SW480 (cell line): ENCODE measurements around the gene DROSHA.

Experiments used
- DNase-seq: peaks from one replicate; pipeline ENCODE4 v3.0.0-alpha.2; 2016; ENCODE audit warnings: low spot score

Gene DROSHA

DNA sequence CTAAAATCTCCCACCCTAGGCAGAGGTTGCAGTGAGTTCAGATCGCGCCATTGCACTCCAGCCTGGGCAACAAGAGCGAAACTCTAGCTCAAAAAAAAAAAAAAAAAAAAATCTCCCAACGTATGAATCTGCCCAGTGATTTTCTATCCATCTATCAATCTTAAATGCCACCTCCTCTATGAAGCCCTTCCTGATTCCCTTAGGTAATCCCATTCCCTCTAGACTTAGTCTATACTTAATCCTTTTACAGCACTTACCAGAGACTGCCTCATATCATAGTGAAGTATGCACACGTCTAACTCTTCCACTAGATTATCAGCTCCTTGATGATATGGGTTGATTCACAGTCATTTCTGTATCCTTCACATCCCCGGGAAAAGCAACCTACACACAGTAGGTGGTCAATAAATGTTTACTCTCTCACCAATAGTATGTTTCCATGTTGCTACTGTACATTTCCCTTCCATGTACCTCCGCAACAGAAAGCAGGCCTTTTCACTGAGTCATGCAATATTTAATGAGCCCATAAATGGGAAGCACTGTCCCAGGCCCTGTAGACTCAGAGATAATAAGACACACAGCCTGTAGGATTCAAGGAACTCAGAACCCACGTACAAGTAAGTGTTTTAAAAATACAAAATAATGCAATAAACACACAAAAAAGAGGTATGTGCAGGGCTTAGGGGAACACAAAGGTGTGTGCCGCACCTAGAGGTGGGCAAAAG is 1.2 kb downstream of the DROSHA start:
- no peak for DNase-seq

DNA sequence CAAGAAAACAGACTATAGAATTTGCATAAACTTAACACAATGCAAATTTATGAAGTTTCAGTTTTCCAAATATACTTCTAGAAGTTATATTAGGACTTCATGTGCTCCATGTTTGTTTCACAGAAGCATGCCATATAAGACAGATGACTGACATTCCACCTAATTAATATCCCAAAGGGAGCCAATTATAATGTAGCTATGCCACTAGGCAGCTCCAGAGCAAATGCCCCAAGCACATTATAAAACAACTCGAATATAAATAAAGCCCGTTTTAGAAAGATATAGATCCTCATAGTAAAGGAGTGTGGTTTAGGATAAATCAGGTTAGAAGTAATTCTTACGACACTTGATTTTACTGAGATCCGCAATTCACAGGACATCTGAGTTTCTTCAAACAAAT is 8.9 kb downstream of the DROSHA start:
- no peak for DNase-seq

DNA sequence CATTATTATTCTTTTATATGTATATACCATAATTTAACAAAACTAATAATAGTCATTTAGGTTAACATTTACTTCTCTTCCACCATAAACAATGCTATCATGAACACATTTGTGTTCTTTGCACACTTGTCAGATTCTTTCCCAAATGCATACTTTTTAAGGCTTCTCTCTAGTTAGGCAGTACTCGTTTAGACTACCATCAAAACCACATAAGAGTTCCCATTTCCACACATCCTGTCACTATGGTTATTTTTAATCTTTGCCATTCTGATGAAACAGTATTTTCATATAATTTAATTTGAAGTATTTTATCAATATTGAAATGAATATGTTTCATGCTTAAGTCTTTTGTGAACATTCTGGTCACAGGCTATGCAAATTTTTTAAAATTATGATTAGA is 15.1 kb downstream of the DROSHA start:
- DNase-seq = no peak

DNA sequence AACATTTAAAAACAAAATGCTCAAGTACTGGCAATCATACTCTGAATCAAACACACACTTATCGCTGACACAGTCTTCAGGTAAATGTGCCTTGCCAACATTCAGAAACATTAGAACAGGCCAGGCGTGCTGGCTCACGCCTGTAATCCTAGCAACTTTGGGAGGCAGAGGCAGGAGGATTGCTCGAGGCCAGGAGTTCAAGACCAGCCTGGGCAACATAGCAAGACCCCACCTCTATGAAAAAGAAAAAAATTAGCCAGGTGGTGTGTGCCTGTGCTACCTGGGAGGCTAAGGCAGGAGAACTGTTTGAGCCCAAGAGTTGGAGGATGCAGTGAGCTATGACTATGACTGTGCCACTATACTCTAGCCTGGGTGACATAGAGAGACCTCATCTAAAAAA is 20.6 kb downstream of the DROSHA start:
- no peak for DNase-seq

DNA sequence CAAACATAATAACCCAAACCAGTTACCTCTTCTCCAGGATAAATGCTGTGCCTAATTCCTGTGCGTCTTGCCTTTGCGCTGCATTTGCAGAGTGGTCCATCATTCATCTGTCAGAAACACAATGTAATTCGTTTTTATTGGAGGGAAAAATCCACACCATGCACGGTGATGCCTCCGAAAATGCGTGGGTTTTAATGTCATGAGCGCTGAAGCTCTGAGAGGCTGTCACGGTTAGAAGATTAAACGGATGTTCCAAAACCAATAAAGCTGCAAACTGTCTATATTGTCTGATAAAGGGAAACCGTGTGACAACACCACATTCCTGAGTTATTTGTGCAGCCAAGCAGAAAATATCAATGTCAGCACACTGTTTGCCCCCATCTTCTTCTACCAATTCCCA is 27.4 kb downstream of the DROSHA start:
- no peak for DNase-seq

DNA sequence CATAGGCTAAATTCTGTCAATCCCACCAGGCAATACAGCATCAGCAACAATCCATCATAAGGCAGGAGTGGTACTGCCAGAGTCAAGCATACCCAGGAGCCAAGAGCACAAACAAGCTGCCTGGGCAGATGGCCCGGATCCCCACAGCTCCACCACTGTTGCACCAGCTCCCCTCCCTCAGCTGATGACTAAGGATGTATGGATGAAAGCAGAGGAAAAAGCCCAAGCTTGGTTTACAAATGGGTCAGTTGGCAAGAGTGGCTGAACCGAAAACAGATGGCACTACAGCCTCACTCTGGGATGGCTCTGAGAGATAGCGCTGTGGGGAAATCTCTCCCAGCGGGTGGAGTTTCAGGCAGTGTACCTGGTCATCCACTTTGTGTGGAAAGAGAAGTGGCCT is 29.4 kb downstream of the DROSHA start:
- no peak for DNase-seq

DNA sequence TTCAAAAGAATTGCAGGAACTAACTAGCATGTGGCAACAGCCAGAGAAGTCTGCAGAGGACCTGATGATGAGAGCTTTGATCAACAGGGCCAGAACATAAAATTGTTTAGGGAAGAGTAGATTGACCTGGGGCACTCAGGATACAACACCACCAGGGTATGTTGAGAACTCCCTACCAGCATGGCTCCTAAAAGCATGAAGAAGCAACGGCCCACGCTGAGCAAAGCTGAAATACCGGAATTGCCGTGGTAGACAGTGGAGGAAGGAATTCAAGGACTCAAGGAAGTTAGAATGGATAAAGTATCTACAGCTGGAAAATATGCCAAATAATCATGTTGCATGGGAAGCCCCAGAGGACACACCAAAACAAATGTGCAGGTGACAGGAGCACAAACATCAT is 31.6 kb downstream of the DROSHA start:
- DNase-seq = no peak

DNA sequence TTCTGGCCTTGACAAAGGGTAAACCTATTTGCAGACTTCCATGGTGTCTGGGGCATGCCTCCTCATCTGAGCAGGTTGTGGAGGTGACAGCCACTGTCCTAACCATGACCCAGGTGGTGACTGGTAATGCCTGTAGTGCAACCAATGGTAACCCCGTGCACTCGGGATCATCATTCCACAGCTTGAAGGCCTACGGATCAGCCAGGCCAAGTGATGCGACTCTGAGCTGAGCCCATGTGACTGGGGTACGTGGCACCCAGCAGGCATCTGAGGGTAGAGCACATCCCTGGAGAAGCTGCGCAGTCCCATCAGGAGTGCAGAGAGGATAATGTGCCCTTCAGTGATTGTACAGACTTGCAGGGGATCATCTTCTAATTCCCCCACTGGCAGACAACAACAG is 35.0 kb downstream of the DROSHA start:
- no peak for DNase-seq

DNA sequence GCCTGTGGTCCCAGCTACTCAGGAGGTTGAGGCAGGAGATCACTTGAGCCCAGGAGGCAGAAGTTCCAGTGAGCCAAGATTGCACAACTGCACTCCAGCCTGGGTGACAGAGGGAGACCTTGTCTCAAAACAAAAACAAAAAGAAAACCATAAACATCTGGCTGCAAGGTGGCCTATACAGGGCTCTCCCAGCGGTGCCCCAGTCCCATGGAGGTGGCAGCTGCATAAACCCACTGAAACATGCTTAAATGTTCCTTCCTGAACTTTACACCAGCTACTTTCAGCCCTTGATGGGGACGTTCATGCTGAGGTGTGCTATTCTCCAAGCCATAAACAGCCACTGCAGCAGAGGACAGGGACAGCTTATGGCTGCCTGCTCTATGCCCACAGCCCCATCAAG is 35.6 kb downstream of the DROSHA start:
- DNase-seq = no peak

DNA sequence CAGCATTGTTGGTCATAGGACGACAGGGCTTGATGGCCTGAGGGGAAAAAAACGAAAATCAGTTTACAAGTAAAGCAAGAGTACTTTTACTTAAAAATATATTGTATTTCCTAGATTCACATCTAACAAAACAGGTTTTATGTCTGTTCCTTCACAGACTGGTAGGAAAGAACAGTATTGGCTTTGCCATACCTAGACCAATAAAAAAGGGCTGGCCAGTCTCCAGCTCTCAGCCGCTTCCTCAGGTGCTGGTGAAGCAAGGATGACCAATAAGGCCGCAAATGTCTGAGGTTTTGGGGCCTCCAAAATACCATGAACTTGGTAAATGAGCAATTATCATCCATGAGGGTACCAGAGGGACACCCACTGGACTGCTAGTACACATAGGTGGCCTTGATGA is 36.6 kb downstream of the DROSHA start:
- no peak for DNase-seq

DNA sequence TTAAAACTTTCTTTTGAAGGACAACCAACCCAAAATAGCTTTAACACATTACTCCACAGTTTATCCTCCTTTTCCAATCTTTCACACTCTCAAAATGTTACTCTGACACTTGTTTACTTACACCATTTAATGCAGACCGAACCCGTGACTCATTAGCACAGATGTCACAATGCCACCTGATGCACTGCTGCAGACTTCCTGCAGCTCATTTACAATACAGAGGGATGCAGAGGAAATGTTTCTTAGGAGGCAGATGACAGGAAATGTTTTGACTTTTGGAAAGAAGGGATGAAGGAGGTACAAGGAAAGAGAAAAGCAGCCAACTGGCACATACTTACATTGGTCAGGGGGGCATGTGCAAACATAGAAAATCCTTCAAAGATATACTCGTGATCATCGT is 39.0 kb downstream of the DROSHA start:
- no peak for DNase-seq

DNA sequence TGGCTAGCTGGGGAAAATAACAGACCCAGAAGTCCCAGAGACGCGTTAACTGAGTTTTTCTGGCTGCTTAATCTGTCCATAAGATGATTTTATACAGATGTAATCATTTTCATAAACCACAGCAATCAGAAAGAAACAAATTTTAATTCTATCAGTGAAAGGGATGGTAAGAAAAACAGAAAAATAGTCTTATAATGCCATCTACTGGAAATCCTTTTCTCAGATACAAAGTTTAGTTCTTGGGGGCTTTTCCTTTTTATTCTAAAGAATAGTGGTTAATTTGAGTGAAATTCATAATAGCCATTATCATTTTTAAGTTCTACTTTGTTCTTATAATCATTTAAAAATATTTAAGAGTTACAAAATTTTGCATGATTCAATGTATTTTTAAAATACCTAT is 44.4 kb downstream of the DROSHA start:
- DNase-seq = no peak

DNA sequence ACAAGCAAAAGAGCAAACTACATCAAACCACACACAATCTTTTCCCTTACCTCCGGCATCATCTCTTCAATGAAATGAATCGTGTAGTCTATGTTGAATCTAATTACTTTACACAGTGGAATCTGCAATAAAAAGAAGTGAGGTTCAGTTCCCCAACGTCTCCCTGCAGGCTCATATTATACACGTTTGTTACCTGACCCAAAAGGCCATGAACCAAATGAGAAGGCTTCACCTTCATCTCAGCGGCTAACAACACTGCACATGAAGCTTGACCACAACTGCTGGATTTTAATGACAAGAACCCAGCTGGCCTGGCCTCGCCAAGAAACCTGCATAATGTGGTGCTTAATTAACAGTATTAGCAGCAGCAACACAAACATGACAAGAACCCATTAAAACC is 45.5 kb downstream of the DROSHA start:
- DNase-seq = no peak

DNA sequence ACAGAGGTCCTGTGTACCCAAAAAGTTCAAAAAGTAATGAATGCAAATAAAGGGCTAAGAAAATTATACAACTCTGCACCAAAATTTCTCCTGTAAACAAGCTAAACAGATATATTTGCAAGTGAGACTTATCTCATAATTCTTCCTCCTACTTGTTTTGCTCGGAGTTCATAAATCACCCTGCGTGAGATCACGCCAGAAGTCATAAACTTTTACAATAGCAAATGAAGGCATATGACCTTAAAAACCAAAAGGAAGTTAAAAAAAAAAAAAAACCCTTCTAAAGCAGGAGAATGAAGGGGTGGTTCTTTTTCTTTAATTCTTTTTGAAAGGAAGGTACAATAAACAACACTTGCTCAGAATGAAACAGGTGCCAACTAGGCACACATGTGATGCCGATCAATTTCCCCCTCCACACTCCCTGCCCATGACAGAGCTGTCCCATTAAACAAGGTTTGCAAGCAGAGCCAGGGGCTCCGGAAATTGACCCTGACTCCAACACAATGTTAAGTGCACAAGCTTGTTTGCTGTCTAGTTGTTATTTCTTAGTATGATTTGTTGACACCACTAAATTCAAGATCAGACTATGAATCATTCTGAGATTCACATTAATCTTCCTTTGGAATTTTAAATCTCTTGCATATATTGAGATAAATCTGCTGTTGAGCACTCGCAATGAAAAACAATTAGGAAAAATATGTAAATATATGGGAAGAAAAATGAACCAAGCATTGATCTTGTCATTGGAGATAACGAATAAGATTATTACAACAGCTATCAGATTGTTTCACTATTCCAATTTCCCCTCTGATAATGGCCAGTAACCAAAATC is 46.3 kb downstream of the DROSHA start:
- DNase-seq = no peak

DNA sequence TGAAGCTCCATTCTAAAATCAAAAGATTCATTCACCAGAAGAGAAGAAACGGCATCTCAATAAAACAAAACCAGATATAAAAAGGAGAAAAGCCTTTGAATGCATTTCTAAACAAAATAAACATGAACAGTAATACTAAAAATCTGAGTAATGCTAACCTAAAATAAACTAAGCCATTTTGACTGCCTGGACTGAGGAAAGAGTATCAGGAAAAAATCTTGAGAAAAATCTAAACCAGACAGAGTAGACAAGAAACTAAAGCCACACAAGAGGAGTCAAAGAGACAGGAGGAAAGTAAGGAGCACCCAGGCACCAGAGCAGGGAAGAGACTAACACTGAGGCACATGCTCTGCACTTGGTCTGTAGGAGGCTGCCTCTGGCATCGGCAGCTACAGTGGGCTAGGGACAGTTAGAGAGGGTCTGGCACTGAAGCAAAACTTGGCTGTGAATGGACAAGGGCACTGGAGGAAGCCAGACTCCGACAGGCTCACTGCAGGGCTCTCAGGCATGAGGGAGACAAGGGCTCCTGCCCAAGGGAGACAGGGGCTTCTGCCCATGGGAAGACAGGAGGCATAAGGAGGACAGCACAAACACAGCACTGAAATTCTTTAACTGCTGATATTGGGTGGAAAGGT is 50.2 kb downstream of the DROSHA start:
- DNase-seq = no peak

DNA sequence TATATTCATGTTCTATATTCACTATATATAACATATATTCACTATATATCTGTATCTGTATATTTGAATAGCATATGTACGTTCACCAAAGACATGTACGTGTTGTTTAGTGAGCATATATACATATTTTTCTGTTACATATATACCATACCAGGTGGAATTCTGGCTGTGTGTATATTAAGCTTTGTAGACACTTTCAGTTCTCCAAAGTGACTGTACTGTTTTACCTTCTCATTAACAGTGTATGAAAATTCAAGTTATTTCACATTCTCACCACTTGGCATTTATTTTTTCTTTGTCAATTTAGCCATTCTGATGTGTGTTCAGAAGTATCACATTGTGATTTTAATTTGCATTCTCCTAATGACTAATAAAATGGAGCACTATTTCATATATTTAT is 52.2 kb downstream of the DROSHA start:
- DNase-seq = no peak

DNA sequence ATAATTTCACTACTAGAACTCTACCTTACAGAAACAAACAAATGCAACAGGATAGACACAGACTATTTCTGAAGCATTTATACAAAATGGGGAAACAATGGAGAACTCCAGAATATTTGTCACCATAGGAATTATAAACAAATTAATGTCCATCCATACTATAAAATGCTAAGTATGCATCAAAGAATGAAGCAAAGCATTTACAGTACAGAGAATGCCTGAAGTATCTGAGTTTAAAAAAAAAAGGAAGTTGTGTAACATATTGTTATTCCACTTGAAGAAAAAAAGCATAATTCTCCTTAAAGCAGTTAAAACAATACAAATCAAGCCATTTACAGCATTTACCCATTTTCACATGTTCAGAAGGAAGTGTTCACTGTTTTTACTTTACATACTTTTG is 53.0 kb downstream of the DROSHA start:
- no peak for DNase-seq

DNA sequence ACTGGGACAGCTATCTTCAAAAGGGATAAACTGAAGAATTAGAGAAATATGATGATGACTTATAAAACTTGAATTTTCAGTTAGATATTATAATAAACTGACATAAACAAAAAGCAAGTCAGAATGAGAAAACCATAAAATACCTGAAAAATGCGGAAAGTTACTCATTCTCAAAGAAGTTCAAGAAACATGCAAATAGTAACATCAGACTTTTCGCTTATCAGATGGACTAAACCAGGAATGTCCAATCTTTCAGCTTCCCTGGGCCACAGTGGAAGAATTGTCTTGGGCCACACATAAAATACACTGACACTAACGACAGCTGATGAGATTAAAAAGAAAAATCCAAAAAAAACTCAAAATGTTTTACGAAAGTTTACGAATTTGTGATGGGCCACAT is 53.9 kb downstream of the DROSHA start:
- DNase-seq = no peak

DNA sequence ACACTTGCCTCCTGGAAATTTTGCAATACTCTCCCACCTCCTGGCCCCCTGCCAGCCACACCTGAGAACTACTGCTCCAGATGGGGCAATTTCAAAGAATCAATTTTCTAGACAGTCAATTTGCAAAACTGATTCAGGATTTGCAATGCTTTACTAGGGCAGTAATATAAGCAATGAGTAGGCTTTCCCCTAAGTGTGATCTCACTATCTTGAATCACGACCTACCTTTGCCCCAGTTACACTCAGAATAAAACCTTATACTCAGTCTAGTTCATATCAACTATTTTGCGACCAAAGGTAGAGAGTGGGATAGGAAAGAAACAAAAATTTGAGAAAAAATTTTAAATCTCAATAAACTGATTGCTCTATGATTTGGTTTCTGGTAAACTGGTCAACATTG is 54.4 kb downstream of the DROSHA start:
- no peak for DNase-seq

DNA sequence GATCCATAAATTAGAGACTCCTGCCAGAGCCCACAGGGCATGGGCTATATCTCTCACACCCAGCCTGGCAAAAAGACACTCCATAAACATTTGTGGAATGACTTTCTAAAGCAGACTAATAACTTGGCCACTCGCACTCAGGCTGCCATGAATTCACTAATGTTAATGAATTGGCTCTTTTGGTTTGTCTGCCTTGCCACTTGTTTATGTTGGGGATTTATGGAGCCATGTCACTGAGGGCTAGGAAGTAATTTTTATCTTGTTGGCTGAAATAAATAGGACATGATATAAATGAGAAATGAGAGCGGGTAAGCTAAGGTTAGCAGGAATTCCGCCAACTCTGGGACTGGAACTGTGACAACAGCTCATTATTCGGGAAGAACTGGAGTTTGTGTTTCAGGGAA is 55.2 kb downstream of the DROSHA start:
- no peak for DNase-seq

DNA sequence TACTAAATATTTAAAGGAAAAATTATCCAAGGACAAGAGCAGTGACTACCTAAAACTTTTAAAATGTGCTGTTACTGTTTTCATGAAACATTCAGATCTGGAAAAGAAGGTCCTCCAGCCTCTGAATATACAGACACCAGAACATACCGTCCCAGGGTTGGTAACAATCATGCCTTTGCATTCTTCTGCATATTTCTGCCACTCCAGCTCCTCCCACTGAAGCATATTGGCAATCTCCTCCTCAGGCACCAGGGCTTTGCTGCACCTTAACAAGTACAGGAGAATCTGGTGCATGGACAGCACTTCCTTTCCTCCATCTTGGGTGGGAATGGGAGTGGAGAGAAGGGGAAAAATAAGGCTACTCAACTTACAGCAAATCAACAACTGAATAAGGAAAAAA is 60.0 kb downstream of the DROSHA start:
- DNase-seq = no peak

DNA sequence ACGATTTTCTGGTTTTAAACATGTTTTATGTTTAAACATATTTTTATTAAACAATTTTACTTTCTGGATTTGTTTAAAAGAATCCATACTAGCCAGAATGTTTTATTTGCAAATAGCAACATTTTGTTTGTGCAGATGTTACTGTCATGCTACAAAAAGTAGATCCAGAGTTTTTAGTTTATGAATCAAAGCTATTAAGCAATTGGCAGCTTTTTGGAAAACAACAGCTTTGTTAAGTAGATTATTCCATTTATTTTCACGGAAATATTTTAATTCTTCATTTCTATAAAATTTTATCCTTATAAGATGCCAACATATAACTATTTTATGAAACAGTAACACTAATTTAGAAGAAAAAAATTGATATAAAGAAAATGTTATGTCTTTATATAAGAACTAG is 60.9 kb downstream of the DROSHA start:
- no peak for DNase-seq

DNA sequence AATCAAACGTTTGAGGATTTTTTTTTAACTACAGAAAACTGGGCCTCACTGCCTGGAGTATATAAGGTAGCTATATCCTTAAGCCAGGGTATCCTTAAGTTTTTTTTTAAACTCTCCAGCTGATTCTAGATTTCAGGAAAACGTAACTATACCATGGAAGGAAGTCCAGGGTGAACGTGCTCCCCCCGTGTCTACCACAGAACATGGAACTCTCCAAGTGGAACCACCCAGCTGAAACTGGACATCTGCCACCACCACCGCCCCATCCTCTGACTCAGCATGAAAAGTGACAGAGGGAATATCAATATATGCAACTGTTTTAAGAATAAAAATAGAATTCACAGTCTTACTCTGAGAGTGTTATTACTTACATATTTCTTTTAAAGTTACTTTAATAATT is 61.3 kb downstream of the DROSHA start:
- no peak for DNase-seq
